Stomach (tissue), 4 donors: ENCODE measurements around the gene NSMCE1.

Experiments used
- CTCF ChIP-seq, 7 experiments: fragments of 450-650 bp in 4 of 7; fragments of 200-600 bp in 3 of 7; sonication (generic) in 3 of 7; IDR thresholded peaks; one replicate each; pipeline ENCODE4 v1.5.1; 2016 to 2019; ENCODE audit warnings: antibody characterized with exemption in 7 of 7, control low read depth in 2 of 7, mild to moderate bottlenecking in 1 of 7
- POLR2A ChIP-seq, 4 donors: fragments of 450-650 bp; IDR thresholded peaks; one replicate each; pipeline ENCODE4 v1.6.1; 2016; ENCODE audit warnings: antibody characterized with exemption in 4 of 4, control low read depth in 2 of 4, mild to moderate bottlenecking in 1 of 4, moderate library complexity in 1 of 4
- POLR2AphosphoS5 ChIP-seq, 3 donors: sonication (generic); formaldehyde crosslinking; IDR thresholded peaks; one replicate each; pipeline ENCODE4 v1.6.1; 2016; ENCODE audit warnings: antibody characterized with exemption in 3 of 3

GRCh38 chr16:27242868-27243590, 25.5 kb downstream of the NSMCE1 start:
- TF ChIP-seq POLR2A (IDR thresholded peaks at IDR 0.05) (no peak), CTCF (IDR thresholded peaks at IDR 0.05) (no peak), POLR2AphosphoS5 (IDR thresholded peaks at IDR 0.05) (peak; percentile 18 to 87 (median 82))
